DND-41 (cell line): ENCODE measurements around the gene MTSS2.

ENCODE experiments used
- ATAC-seq: fragments of 200-7000 bp; cut with Tn5 transposase; 3 replicates; pipeline ENCODE4 v1.9.1; 2021; ENCODE audit warnings: low read depth; ENCODE audit not compliant: insufficient read depth
- DNase-seq: peaks from one replicate; pipeline ENCODE4 v3.0.0-alpha.2; 2020
- H2AFZ ChIP-seq: 2 replicates; pipeline ENCODE4 v1.6.0; 2012; ENCODE audit warnings: low read depth, low read length
- H3K27ac ChIP-seq: 2 replicates; pipeline ENCODE4 v1.5.1; 2012; ENCODE audit warnings: low read length, inconsistent platforms
- H3K27me3 ChIP-seq: fragments of 200-600 bp; sonication (generic); 2 replicates; pipeline ENCODE4 v1.6.0; 2012; ENCODE audit warnings: low read length, mild to moderate bottlenecking, inconsistent platforms; ENCODE audit not compliant: insufficient read depth, poor library complexity
- H3K36me3 ChIP-seq: 2 replicates; pipeline ENCODE4 v1.5.1; 2012; ENCODE audit warnings: low read length, inconsistent platforms; ENCODE audit not compliant: insufficient read depth
- H3K4me1 ChIP-seq: 2 replicates; pipeline ENCODE4 v1.5.1; 2012; ENCODE audit warnings: mild to moderate bottlenecking, low read length; ENCODE audit not compliant: insufficient read depth
- H3K4me2 ChIP-seq: 2 replicates; pipeline ENCODE4 v1.6.0; 2012; ENCODE audit warnings: mild to moderate bottlenecking, moderate library complexity, low read length, inconsistent platforms; ENCODE audit not compliant: insufficient read depth
- H3K4me3 ChIP-seq, 2 experiments: fragments of 200-600 bp in 1 of 2; shearing (Covaris generic) in 1 of 2; 2 replicates each; pipeline ENCODE4 v1.5.1; 2012 to 2016; ENCODE audit warnings: inconsistent platforms in 2 of 2, low read length in 2 of 2, mild to moderate bottlenecking in 2 of 2, low read depth in 1 of 2, moderate library complexity in 1 of 2
- H3K79me2 ChIP-seq: 2 replicates; pipeline ENCODE4 v1.6.0; 2012; ENCODE audit warnings: low read length, inconsistent platforms; ENCODE audit not compliant: insufficient read depth
- H3K9ac ChIP-seq: 2 replicates; pipeline ENCODE4 v1.6.0; 2012; ENCODE audit warnings: low read depth, mild to moderate bottlenecking, inconsistent platforms, low read length, moderate library complexity
- H3K9me3 ChIP-seq: 2 replicates; pipeline ENCODE4 v1.5.1; 2012; ENCODE audit warnings: low read length, moderate library complexity, mild to moderate bottlenecking, inconsistent platforms; ENCODE audit not compliant: insufficient read depth, severe bottlenecking
- H4K20me1 ChIP-seq: 2 replicates; pipeline ENCODE4 v1.6.0; 2012; ENCODE audit warnings: low read length; ENCODE audit not compliant: insufficient read depth
- EZH2 ChIP-seq: IDR thresholded peaks from 3 replicates; pipeline ENCODE4 v1.6.1; 2012; ENCODE audit warnings: borderline replicate concordance, low read depth, mild to moderate bottlenecking, moderate library complexity, low read length, inconsistent platforms; ENCODE audit not compliant: severe bottlenecking
- TF ChIP-seq, protein P1 (sequence below): IDR thresholded peaks from 2 replicates; pipeline ENCODE4 v1.5.1; 2012; ENCODE audit warnings: borderline replicate concordance, low read length, moderate library complexity, mild to moderate bottlenecking; ENCODE audit not compliant: poor library complexity, severe bottlenecking; ENCODE audit errors: extremely low read depth

Gene MTSS2

DNA sequence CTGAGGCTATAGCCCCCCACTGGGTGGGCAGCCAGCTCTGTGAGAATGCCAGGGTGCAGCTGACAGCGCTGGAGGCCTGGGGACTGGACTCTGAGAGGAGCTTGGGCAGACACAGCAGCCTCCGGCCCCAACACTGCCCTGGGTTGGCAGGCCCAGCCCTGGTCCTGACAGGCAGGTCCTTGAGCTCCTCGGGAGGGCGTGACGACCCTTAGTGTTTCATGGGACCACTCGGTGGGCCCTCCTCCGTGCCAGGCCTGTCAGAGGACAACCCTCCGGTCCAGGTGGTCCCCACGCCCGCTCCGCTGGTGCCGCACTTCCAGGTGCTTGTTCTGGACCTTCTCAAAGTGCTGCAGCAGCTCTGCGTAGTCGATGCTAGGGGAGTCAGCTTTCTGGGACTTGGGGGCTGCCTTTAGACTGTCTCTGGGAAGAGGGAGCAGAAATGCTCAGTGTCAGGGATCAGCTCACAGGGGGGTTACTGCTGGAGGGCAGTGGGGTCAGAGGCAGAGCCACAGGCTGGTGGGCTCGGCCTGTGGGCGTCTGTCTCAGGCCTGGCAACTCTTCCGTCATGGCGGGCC is 1.9 kb upstream of the MTSS2 start:
- DNase-seq (no peak), ATAC-seq (no peak)
- H3K79me2 ChIP-seq = peaks cover 21% of the 10 kb centered on the region
- no peaks in the 10 kb centered on the region for H3K9me3 ChIP-seq
- no peak overlapping the region for H3K9ac ChIP-seq
- H2AFZ ChIP-seq = no peak overlapping the region
- H3K4me2 ChIP-seq = no peak overlapping the region
- H3K27me3 ChIP-seq = no peaks in the 10 kb centered on the region
- H4K20me1 ChIP-seq = peaks cover 22% of the 10 kb centered on the region
- H3K4me3 ChIP-seq = no peak overlapping the region
- H3K27ac ChIP-seq = no peak overlapping the region
- no peak for TF ChIP-seq EZH2
- TF ChIP-seq, protein P1, sequence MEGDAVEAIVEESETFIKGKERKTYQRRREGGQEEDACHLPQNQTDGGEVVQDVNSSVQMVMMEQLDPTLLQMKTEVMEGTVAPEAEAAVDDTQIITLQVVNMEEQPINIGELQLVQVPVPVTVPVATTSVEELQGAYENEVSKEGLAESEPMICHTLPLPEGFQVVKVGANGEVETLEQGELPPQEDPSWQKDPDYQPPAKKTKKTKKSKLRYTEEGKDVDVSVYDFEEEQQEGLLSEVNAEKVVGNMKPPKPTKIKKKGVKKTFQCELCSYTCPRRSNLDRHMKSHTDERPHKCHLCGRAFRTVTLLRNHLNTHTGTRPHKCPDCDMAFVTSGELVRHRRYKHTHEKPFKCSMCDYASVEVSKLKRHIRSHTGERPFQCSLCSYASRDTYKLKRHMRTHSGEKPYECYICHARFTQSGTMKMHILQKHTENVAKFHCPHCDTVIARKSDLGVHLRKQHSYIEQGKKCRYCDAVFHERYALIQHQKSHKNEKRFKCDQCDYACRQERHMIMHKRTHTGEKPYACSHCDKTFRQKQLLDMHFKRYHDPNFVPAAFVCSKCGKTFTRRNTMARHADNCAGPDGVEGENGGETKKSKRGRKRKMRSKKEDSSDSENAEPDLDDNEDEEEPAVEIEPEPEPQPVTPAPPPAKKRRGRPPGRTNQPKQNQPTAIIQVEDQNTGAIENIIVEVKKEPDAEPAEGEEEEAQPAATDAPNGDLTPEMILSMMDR = no peak
- H3K36me3 ChIP-seq = peaks cover 7% of the 10 kb centered on the region; the same call in 1 of the 2 replicates
- peaks cover 22% of the 10 kb centered on the region for H3K4me1 ChIP-seq

- peaks cover 27% of the 10 kb centered on the region for H4K20me1 ChIP-seq
- DNase-seq = no peak
- TF ChIP-seq, protein P1 = no peak
- TF ChIP-seq EZH2 = no peak
- H3K9me3 ChIP-seq = no peaks in the 10 kb centered on the region
- H3K9ac ChIP-seq = no peak overlapping the region
- H2AFZ ChIP-seq = no peak overlapping the region
- H3K4me3 ChIP-seq = no peak overlapping the region
- H3K27ac ChIP-seq = no peak overlapping the region
- ATAC-seq = no peak
- peaks cover 22% of the 10 kb centered on the region for H3K4me1 ChIP-seq
- peaks cover 23% of the 10 kb centered on the region for H3K79me2 ChIP-seq
- no peaks in the 10 kb centered on the region for H3K27me3 ChIP-seq
- peaks cover 7% of the 10 kb centered on the region; the same call in 1 of the 2 replicates for H3K36me3 ChIP-seq
- H3K4me2 ChIP-seq = 0 out of 2 replicates have a peak overlapping the region, but pooled peaks have one; percentile 80
Observed at GRCh38 chr16:70687102-70687511, 1.3 kb upstream of the MTSS2 start.

DNA sequence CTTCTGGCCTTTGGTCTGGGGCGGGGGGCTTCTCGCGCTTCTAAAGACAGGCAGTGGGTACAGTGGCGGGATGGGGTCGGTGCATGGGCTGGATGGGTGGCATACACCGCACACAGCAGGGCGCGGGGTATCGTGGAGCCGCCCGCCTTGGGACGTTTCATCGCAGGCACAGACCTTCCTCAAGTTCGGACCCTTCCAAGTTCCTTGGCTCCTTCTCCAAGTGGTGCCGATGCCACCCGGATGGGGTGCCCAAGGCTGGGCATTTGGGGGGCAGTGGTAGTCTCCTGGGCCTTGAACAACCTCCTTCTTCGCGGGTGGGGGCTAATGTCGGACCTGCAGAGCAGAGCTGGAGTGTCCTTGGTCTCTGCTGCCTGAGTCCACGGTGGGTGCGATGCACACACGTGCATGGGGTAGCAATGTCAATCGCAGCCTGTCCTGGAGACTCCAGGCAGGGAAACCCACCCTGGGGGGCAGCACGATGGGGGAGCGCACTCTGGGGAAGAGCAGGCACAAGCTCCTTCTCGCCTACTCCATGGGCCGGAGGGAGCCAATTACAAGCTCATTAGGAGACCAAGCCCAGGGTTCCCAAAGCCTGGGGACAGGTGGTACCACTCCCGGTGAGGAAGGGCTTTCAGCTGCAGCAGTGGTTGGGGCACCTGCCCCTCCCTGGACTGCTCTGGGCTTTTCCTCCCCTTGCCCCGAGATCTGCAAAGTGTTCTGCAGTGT is 686 bp upstream of the MTSS2 start:
- ATAC-seq = peak; percentile 47
- peaks cover 33% of the 10 kb centered on the region for H4K20me1 ChIP-seq
- H3K9me3 ChIP-seq = no peaks in the 10 kb centered on the region
- peak overlapping the region; percentile 80 for H3K4me2 ChIP-seq
- peak overlapping the region in 1 of 2 experiments; percentile 64; a peak in 2 of 4 replicates for H3K4me3 ChIP-seq
- peak overlapping the region; percentile 87 for H2AFZ ChIP-seq
- H3K27me3 ChIP-seq = no peaks in the 10 kb centered on the region
- TF ChIP-seq, protein P1 = peak; percentile 4
- no peak for TF ChIP-seq EZH2
- H3K4me1 ChIP-seq = peaks cover 22% of the 10 kb centered on the region
- H3K36me3 ChIP-seq = peaks cover 5% of the 10 kb centered on the region; the same call in 1 of the 2 replicates
- peak overlapping the region; percentile 0; the same call in 1 of the 2 replicates for H3K27ac ChIP-seq
- H3K79me2 ChIP-seq = peaks cover 23% of the 10 kb centered on the region
- H3K9ac ChIP-seq = peak overlapping the region; percentile 64
- DNase-seq = no peak
